Activated CD8-positive, alpha-beta T cell treated with anti-CD3 and anti-CD28 coated beads for 36 hours (primary cell): ENCODE measurements around the gene PTGES. TPM values are rescaled to one million over a fixed set of nuclear protein-coding genes. Genes with fewer than 3 reads are reported as not detected.
A peak's percentile ranks its signal among the peaks of the same experiment; 100 is the strongest.

ENCODE experiments used
- ATAC-seq: fragments of 200-7000 bp; cut with Tn5 transposase; one replicate; pipeline ENCODE4 v1.10.0; 2021; ENCODE audit warnings: mild to moderate bottlenecking, moderate library complexity
- CTCF ChIA-PET: fragments of 350-600 bp; sonication (Branson Sonifier 250); formaldehyde crosslinking; loops from one replicate; lab custom pipeline; 2021; ENCODE audit warnings: antibody characterized with exemption; lab: Charles Lee
- POLR2A ChIA-PET: fragments of 350-600 bp; sonication (Branson Sonifier 250); formaldehyde crosslinking; loops from one replicate; lab custom pipeline; 2021; ENCODE audit warnings: antibody characterized with exemption; lab: Charles Lee
- DNase-seq: peaks from one replicate; pipeline ENCODE4 v3.0.0-alpha.2; 2020
- H3K27ac Mint-ChIP-seq: one replicate; pipeline ENCODE4 v1.8.0; 2021; ENCODE audit warnings: mild to moderate bottlenecking, mixed read lengths
- H3K27me3 Mint-ChIP-seq: one replicate; pipeline ENCODE4 v1.8.0; 2021; ENCODE audit warnings: mixed read lengths
- H3K36me3 Mint-ChIP-seq: one replicate; pipeline ENCODE4 v1.8.0; 2021; ENCODE audit warnings: low read depth, mixed read lengths
- H3K4me1 Mint-ChIP-seq: one replicate; pipeline ENCODE4 v1.8.0; 2021; ENCODE audit warnings: low read depth, mixed read lengths
- H3K4me3 Mint-ChIP-seq: one replicate; pipeline ENCODE4 v1.8.0; 2021; ENCODE audit warnings: mild to moderate bottlenecking, moderate library complexity, mixed read lengths
- H3K9me3 Mint-ChIP-seq: one replicate; pipeline ENCODE4 v1.8.0; 2021; ENCODE audit warnings: mixed read lengths
- CTCF ChIP-seq: fragments of 200-600 bp; IDR thresholded peaks from one replicate; pipeline ENCODE4 v1.8.0; 2022; ENCODE audit warnings: antibody characterized with exemption, mild to moderate bottlenecking
- intact Hi-C: fragments of 100-400 bp; cut with micrococcal nuclease; formaldehyde crosslinking; loops from one replicate; pipeline ENCODE4 v1.10.0; 2022
- total RNA-seq, 2 experiments: library from RNA; stranded (reverse); gene quantifications; one replicate each; pipeline ENCODE4 v1.2.3, GENCODE V29; 2021

The PTGES gene
- total RNA-seq, 2 experiments from 2014 or later: 0.20 to 0.56 TPM

- Mint-ChIP-seq H3K36me3 (no peaks in the 10 kb centered on the region), H3K27ac (no peak overlapping the region), H3K27me3 (peaks cover 1% of the 10 kb centered on the region), H3K9me3 (no peaks in the 10 kb centered on the region), H3K4me1 (peaks cover 15% of the 10 kb centered on the region), H3K4me3 (no peak overlapping the region)
- intact Hi-C loops: loop anchor here (10.0 kb wide), 1 partner anchor 136 kb away; the partner anchor contains the start of gene ASB6
- TF ChIP-seq CTCF: no peak
- ATAC-seq (no peak), DNase-seq (no peak)
- CTCF ChIA-PET: interaction anchor here (0.6 to 9.0 kb wide), 7 partner anchors 10 to 155 kb away, joined by 3 to 82 read pairs (median 7); partner anchors contain the start of gene NTMT1
- POLR2A ChIA-PET: interaction anchor here (1.9 kb wide), 1 partner anchor 43 kb away, joined by 4 read pairs; no protein-coding TSS in a partner anchor
These were observed 28.3 kb upstream of the PTGES start for GRCh38 chr9:129781131-129781530.

- TF ChIP-seq CTCF: no peak
- intact Hi-C loops: loop anchor here (10.0 kb wide), 1 partner anchor 135 kb away; the partner anchor contains the start of gene ASB6
- Mint-ChIP-seq H3K4me1 (peaks cover 15% of the 10 kb centered on the region), H3K36me3 (no peaks in the 10 kb centered on the region), H3K4me3 (no peak overlapping the region), H3K9me3 (no peaks in the 10 kb centered on the region), H3K27ac (no peak overlapping the region), H3K27me3 (peaks cover 4% of the 10 kb centered on the region)
- DNase-seq: no peak
- ChIA-PET POLR2A (no interaction called here), CTCF (interaction anchor here (0.8 to 9.0 kb wide), 4 partner anchors 11 to 641 kb away, joined by 3 to 82 read pairs (median 41); no protein-coding TSS in a partner anchor)
- ATAC-seq: no peak
These were observed 26.8 kb upstream of the PTGES start for GRCh38 chr9:129779560-129780190.

- DNase-seq: no peak
- intact Hi-C loops: no loop called here
These were observed 25.6 kb upstream of the PTGES start for GRCh38 chr9:129778469-129778868.

GRCh38 chr9:129777769-129778130, 24.9 kb upstream of the PTGES start:
- peaks cover 15% of the 10 kb centered on the region for H3K4me1 Mint-ChIP-seq
- H3K9me3 Mint-ChIP-seq: no peaks in the 10 kb centered on the region
- no peak overlapping the region for H3K4me3 Mint-ChIP-seq
- ATAC-seq (peak; percentile 52), DNase-seq (peak; percentile 49)
- POLR2A ChIA-PET: interaction anchor here (1.2 to 1.6 kb wide), 2 partner anchors 38 to 51 kb away, joined by 4 to 5 read pairs; no protein-coding TSS in a partner anchor
- CTCF ChIA-PET: interaction anchor here (0.6 to 3.7 kb wide), 5 partner anchors 13 to 134 kb away, joined by 3 to 32 read pairs (median 10); no protein-coding TSS in a partner anchor
- intact Hi-C loops: no loop called here
- H3K36me3 Mint-ChIP-seq: no peaks in the 10 kb centered on the region
- H3K27me3 Mint-ChIP-seq: peaks cover 6% of the 10 kb centered on the region
- no peak for TF ChIP-seq CTCF
- no peak overlapping the region for H3K27ac Mint-ChIP-seq

More at GRCh38 chr9:129778469-129778868, 25.6 kb upstream of the PTGES start:
- Mint-ChIP-seq H3K27me3 (peaks cover 6% of the 10 kb centered on the region), H3K27ac (no peak overlapping the region), H3K4me1 (peaks cover 15% of the 10 kb centered on the region), H3K9me3 (no peaks in the 10 kb centered on the region), H3K36me3 (no peaks in the 10 kb centered on the region), H3K4me3 (no peak overlapping the region)
- no peak for ATAC-seq
- ChIA-PET POLR2A (no interaction called here), CTCF (interaction anchor here (2.1 to 3.7 kb wide), 2 partner anchors 12 to 52 kb away, joined by 10 to 32 read pairs; no protein-coding TSS in a partner anchor)
- TF ChIP-seq CTCF: no peak
